WTC11 (cell line): ENCODE measurements around the gene NDUFB10. TPM values are rescaled to one million over a fixed set of nuclear protein-coding genes. Genes with fewer than 3 reads are reported as not detected.

ENCODE experiments used
- ATAC-seq: fragments of 200-7000 bp; cut with Tn5 transposase; 2 replicates; pipeline ENCODE4 v1.10.0; 2021; ENCODE audit warnings: mild to moderate bottlenecking, moderate library complexity
- CTCF ChIA-PET: fragments of 300-600 bp; sonication (Branson Sonifier 250); formaldehyde crosslinking; loops from one replicate; lab custom pipeline; 2021; ENCODE audit warnings: antibody characterized with exemption; lab: Charles Lee
- POLR2A ChIA-PET: fragments of 350-600 bp; sonication (Branson Sonifier 250); formaldehyde crosslinking; loops from one replicate; lab custom pipeline; 2021; ENCODE audit warnings: antibody characterized with exemption; lab: Charles Lee
- DNase-seq: peaks from one replicate; pipeline ENCODE4 v3.0.0; 2021; ENCODE audit warnings: low spot score
- H3K27ac Mint-ChIP-seq: 2 replicates; pipeline ENCODE4 v1.8.0; 2021; ENCODE audit warnings: mixed read lengths
- H3K27me3 Mint-ChIP-seq: 2 replicates; pipeline ENCODE4 v1.8.0; 2021; ENCODE audit warnings: low read depth, mild to moderate bottlenecking, moderate library complexity, mixed read lengths
- H3K36me3 Mint-ChIP-seq: 2 replicates; pipeline ENCODE4 v1.8.0; 2021; ENCODE audit warnings: mixed read lengths
- H3K4me1 Mint-ChIP-seq: 2 replicates; pipeline ENCODE4 v1.8.0; 2022; ENCODE audit warnings: mixed read lengths
- H3K4me3 Mint-ChIP-seq: 2 replicates; pipeline ENCODE4 v1.8.0; 2021; ENCODE audit warnings: mild to moderate bottlenecking, moderate library complexity, mixed read lengths
- H3K9me3 Mint-ChIP-seq: 2 replicates; pipeline ENCODE4 v1.8.0; 2021; ENCODE audit warnings: mixed read lengths
- ATF1 ChIP-seq: sonication (generic); formaldehyde crosslinking; IDR thresholded peaks from 2 replicates; pipeline ENCODE4 v1.8.1; 2023; ENCODE audit warnings: mild to moderate bottlenecking, moderate library complexity, missing genetic modification reagents
- CBFB ChIP-seq: sonication (generic); formaldehyde crosslinking; IDR thresholded peaks from 2 replicates; pipeline ENCODE4 v1.8.1; 2022; ENCODE audit warnings: mild to moderate bottlenecking, low read depth, missing genetic modification reagents
- GRHL2 ChIP-seq: fragments of 250-450 bp; sonication (Bioruptor Pico); IDR thresholded peaks from 2 replicates; pipeline ENCODE4 v1.8.0; 2022; ENCODE audit warnings: mild to moderate bottlenecking, moderate library complexity; ENCODE audit not compliant: insufficient replicate concordance, severe bottlenecking
- NFATC4 ChIP-seq: fragments of 250-450 bp; sonication (Bioruptor Pico); IDR thresholded peaks from 2 replicates; pipeline ENCODE4 v1.9.0; 2021; ENCODE audit warnings: mild to moderate bottlenecking
- NR2C2 ChIP-seq: sonication (generic); formaldehyde crosslinking; IDR thresholded peaks from 2 replicates; pipeline ENCODE4 v1.8.0; 2022; ENCODE audit warnings: mild to moderate bottlenecking, missing genetic modification reagents
- RELA ChIP-seq: sonication (generic); formaldehyde crosslinking; IDR thresholded peaks from 2 replicates; pipeline ENCODE4 v1.8.1; 2022; ENCODE audit warnings: missing genetic modification reagents, mild to moderate bottlenecking, borderline replicate concordance
- TEAD4 ChIP-seq: sonication (generic); formaldehyde crosslinking; IDR thresholded peaks from 2 replicates; pipeline ENCODE4 v1.8.0; 2022; ENCODE audit warnings: mild to moderate bottlenecking, missing genetic modification reagents
- ZNF232 ChIP-seq: sonication (generic); formaldehyde crosslinking; IDR thresholded peaks from 2 replicates; pipeline ENCODE4 v1.8.0; 2022; ENCODE audit warnings: mild to moderate bottlenecking, missing genetic modification reagents
- ZNF396 ChIP-seq: fragments of 250-450 bp; sonication (Bioruptor Pico); IDR thresholded peaks from 2 replicates; pipeline ENCODE4 v1.8.0; 2021; ENCODE audit warnings: mild to moderate bottlenecking, moderate library complexity, borderline replicate concordance
- ZNF671 ChIP-seq: fragments of 250-450 bp; sonication (Bioruptor Pico); IDR thresholded peaks from 2 replicates; pipeline ENCODE4 v1.8.0; 2021; ENCODE audit warnings: mild to moderate bottlenecking
- total RNA-seq: library from RNA; stranded (reverse); gene quantifications from 3 replicates; pipeline ENCODE4 v1.2.3, GENCODE V29; 2021
- TF ChIP-seq, protein P1 (sequence below): fragments of 200-600 bp; IDR thresholded peaks from 2 replicates; pipeline ENCODE4 v1.8.0; 2022; ENCODE audit warnings: antibody characterized with exemption
- TF ChIP-seq, protein P2 (sequence below): sonication (generic); formaldehyde crosslinking; IDR thresholded peaks from 2 replicates; pipeline ENCODE4 v1.8.1; 2022; ENCODE audit warnings: low read depth, missing genetic modification reagents, borderline replicate concordance
- TF ChIP-seq, protein P3 (sequence below): sonication (generic); formaldehyde crosslinking; IDR thresholded peaks from 2 replicates; pipeline ENCODE4 v1.8.1; 2023; ENCODE audit warnings: mild to moderate bottlenecking, missing genetic modification reagents, moderate library complexity
- TF ChIP-seq, protein P4 (sequence below): fragments of 250-450 bp; sonication (Bioruptor Pico); IDR thresholded peaks from 2 replicates; pipeline ENCODE4 v1.9.0; 2021; ENCODE audit warnings: moderate library complexity, mild to moderate bottlenecking, inconsistent platforms, borderline replicate concordance
- TF ChIP-seq, protein P5 (sequence below): sonication (generic); formaldehyde crosslinking; IDR thresholded peaks from 2 replicates; pipeline ENCODE4 v1.8.0; 2022; ENCODE audit warnings: mild to moderate bottlenecking, missing genetic modification reagents
- TF ChIP-seq, protein P6 (sequence below): sonication (generic); formaldehyde crosslinking; IDR thresholded peaks from 2 replicates; pipeline ENCODE4 v1.8.0; 2023; ENCODE audit warnings: missing genetic modification reagents, mild to moderate bottlenecking, borderline replicate concordance
- TF ChIP-seq, protein P7 (sequence below): sonication (generic); formaldehyde crosslinking; IDR thresholded peaks from 2 replicates; pipeline ENCODE4 v1.8.0; 2022; ENCODE audit warnings: missing genetic modification reagents

The NDUFB10 gene
- total RNA-seq, 1 experiment from 2014 or later: 228 TPM

DNA sequence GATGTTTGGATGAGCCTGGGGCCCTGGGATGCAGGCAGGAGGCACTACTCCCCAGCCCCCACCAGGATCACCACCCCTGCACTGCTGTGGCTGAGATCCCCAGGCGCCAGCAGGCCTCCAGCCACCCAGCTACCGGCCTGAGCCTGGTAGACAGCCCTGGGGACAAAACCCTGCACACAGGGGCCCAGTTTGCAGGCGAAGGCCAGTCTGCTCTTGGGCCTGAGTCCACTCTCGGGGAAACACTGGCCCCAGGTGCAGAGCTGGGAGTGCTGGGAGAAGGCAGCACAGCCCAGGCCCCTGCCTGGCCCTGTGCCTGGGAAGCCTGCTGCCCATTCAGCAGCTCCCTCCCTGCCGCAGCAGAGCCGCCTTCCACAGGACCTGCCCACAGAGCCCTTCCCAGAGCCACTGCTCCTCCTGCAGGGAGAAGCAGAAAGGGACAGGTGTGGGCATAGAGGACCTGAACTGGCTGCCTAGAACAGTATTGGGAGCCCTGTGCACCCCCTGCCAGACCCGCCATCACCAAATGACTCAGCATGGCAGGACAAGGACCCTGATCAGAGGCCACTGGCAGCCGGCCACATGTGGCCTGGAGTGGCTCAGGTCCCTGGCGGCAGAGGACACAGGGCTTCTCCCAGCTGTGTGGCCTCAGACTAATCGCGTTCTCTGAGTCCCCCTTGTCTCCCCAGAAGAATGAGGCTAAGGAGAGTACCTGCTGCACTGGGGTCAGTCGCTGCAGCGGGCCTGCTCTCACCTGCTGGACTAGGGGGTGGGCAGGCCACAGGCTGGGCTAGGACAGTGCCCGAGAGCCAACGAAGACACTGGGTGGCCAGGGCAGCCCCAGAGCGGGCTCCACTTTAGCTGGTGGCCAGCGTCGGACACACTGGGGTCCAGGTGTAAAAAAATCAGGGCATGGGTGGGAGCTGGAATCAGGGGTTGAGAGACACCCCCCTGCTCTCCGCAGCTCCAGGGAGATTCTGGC, 27.0 kb upstream of the NDUFB10 start (continued):
- TF ChIP-seq, protein P1, sequence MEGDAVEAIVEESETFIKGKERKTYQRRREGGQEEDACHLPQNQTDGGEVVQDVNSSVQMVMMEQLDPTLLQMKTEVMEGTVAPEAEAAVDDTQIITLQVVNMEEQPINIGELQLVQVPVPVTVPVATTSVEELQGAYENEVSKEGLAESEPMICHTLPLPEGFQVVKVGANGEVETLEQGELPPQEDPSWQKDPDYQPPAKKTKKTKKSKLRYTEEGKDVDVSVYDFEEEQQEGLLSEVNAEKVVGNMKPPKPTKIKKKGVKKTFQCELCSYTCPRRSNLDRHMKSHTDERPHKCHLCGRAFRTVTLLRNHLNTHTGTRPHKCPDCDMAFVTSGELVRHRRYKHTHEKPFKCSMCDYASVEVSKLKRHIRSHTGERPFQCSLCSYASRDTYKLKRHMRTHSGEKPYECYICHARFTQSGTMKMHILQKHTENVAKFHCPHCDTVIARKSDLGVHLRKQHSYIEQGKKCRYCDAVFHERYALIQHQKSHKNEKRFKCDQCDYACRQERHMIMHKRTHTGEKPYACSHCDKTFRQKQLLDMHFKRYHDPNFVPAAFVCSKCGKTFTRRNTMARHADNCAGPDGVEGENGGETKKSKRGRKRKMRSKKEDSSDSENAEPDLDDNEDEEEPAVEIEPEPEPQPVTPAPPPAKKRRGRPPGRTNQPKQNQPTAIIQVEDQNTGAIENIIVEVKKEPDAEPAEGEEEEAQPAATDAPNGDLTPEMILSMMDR: no peak
- TF ChIP-seq NR2C2: no peak
- TF ChIP-seq CBFB (CRISPR knock-in tag): no peak
- TF ChIP-seq, protein P2, sequence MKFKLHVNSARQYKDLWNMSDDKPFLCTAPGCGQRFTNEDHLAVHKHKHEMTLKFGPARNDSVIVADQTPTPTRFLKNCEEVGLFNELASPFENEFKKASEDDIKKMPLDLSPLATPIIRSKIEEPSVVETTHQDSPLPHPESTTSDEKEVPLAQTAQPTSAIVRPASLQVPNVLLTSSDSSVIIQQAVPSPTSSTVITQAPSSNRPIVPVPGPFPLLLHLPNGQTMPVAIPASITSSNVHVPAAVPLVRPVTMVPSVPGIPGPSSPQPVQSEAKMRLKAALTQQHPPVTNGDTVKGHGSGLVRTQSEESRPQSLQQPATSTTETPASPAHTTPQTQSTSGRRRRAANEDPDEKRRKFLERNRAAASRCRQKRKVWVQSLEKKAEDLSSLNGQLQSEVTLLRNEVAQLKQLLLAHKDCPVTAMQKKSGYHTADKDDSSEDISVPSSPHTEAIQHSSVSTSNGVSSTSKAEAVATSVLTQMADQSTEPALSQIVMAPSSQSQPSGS (CRISPR knock-in tag): no peak
- no peak for TF ChIP-seq TEAD4 (CRISPR knock-in tag)
- TF ChIP-seq ZNF396 (CRISPR knock-in tag): no peak
- TF ChIP-seq, protein P3, sequence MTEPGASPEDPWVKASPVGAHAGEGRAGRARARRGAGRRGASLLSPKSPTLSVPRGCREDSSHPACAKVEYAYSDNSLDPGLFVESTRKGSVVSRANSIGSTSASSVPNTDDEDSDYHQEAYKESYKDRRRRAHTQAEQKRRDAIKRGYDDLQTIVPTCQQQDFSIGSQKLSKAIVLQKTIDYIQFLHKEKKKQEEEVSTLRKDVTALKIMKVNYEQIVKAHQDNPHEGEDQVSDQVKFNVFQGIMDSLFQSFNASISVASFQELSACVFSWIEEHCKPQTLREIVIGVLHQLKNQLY (CRISPR knock-in tag): no peak
- no peak for TF ChIP-seq ZNF232
- TF ChIP-seq, protein P4, sequence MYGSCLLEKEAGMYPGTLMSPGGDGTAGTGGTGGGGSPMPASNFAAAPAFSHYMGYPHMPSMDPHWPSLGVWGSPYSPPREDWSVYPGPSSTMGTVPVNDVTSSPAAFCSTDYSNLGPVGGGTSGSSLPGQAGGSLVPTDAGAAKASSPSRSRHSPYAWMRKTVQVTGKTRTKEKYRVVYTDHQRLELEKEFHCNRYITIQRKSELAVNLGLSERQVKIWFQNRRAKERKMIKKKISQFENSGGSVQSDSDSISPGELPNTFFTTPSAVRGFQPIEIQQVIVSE (CRISPR knock-in tag): no peak
- no peak for TF ChIP-seq ZNF671
- TF ChIP-seq, protein P5, sequence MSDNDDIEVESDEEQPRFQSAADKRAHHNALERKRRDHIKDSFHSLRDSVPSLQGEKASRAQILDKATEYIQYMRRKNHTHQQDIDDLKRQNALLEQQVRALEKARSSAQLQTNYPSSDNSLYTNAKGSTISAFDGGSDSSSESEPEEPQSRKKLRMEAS (CRISPR knock-in tag): no peak

DNA sequence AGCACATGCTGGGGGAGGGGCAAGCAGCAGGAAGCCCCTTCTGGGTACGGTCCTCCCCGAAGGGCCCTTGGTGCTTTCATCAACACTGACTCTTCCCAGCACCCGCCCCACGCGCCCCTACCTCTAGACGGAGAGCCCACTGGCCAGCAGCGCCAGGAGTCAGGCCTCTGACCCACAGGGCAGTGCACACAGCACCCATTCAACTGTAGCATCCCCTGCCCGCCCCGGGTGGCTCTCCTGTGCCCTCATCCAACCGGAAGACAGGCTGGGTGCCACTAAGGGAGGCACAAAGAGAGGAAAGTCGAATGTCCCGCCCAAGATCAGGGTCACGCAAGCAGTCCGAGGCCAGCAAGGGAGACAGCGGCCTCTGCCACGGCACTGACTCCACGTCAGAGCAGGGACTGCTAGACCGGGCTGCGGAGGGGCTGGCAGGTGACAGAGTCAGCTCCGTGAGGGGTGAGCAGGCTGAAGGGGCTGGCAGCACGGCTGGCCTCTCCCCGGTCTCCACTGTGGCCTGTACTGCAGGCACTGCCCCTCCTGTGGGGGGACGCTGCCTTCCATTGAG, 26.2 kb upstream of the NDUFB10 start:
- Mint-ChIP-seq H3K27ac (no peak overlapping the region), H3K27me3 (peaks cover 27% of the 10 kb centered on the region), H3K9me3 (no peaks in the 10 kb centered on the region), H3K36me3 (peaks cover 4% of the 10 kb centered on the region), H3K4me3 (no peak overlapping the region), H3K4me1 (peaks cover 3% of the 10 kb centered on the region; the same call in 1 of the 2 replicates)
- ATAC-seq (no peak), DNase-seq (no peak)
- CTCF ChIA-PET: interaction anchor here (1.3 to 1.7 kb wide), 5 partner anchors 8 to 106 kb away, joined by 3 to 24 read pairs (median 9); partner anchors contain the start of genes FAHD1 and HAGH
- POLR2A ChIA-PET: no interaction called here
- TF ChIP-seq CBFB (CRISPR knock-in tag) (no peak), RELA (CRISPR knock-in tag) (no peak), ATF1 (CRISPR knock-in tag) (no peak), GRHL2 (CRISPR knock-in tag) (no peak), NFATC4 (no peak)
- TF ChIP-seq, protein P6, sequence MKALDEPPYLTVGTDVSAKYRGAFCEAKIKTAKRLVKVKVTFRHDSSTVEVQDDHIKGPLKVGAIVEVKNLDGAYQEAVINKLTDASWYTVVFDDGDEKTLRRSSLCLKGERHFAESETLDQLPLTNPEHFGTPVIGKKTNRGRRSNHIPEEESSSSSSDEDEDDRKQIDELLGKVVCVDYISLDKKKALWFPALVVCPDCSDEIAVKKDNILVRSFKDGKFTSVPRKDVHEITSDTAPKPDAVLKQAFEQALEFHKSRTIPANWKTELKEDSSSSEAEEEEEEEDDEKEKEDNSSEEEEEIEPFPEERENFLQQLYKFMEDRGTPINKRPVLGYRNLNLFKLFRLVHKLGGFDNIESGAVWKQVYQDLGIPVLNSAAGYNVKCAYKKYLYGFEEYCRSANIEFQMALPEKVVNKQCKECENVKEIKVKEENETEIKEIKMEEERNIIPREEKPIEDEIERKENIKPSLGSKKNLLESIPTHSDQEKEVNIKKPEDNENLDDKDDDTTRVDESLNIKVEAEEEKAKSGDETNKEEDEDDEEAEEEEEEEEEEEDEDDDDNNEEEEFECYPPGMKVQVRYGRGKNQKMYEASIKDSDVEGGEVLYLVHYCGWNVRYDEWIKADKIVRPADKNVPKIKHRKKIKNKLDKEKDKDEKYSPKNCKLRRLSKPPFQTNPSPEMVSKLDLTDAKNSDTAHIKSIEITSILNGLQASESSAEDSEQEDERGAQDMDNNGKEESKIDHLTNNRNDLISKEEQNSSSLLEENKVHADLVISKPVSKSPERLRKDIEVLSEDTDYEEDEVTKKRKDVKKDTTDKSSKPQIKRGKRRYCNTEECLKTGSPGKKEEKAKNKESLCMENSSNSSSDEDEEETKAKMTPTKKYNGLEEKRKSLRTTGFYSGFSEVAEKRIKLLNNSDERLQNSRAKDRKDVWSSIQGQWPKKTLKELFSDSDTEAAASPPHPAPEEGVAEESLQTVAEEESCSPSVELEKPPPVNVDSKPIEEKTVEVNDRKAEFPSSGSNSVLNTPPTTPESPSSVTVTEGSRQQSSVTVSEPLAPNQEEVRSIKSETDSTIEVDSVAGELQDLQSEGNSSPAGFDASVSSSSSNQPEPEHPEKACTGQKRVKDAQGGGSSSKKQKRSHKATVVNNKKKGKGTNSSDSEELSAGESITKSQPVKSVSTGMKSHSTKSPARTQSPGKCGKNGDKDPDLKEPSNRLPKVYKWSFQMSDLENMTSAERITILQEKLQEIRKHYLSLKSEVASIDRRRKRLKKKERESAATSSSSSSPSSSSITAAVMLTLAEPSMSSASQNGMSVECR (CRISPR knock-in tag): no peak
- TF ChIP-seq, protein P7, sequence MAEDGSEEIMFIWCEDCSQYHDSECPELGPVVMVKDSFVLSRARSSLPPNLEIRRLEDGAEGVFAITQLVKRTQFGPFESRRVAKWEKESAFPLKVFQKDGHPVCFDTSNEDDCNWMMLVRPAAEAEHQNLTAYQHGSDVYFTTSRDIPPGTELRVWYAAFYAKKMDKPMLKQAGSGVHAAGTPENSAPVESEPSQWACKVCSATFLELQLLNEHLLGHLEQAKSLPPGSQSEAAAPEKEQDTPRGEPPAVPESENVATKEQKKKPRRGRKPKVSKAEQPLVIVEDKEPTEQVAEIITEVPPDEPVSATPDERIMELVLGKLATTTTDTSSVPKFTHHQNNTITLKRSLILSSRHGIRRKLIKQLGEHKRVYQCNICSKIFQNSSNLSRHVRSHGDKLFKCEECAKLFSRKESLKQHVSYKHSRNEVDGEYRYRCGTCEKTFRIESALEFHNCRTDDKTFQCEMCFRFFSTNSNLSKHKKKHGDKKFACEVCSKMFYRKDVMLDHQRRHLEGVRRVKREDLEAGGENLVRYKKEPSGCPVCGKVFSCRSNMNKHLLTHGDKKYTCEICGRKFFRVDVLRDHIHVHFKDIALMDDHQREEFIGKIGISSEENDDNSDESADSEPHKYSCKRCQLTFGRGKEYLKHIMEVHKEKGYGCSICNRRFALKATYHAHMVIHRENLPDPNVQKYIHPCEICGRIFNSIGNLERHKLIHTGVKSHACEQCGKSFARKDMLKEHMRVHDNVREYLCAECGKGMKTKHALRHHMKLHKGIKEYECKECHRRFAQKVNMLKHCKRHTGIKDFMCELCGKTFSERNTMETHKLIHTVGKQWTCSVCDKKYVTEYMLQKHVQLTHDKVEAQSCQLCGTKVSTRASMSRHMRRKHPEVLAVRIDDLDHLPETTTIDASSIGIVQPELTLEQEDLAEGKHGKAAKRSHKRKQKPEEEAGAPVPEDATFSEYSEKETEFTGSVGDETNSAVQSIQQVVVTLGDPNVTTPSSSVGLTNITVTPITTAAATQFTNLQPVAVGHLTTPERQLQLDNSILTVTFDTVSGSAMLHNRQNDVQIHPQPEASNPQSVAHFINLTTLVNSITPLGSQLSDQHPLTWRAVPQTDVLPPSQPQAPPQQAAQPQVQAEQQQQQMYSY (CRISPR knock-in tag): no peak
- TF ChIP-seq, protein P1: no peak
